OCI-LY3 (cell line): Measurements from ENCODE around the gene MTERF1.

Source experiments
- CTCF ChIP-seq: fragments of 200-600, 300-600 bp; sonication (generic); IDR thresholded peaks from 2 replicates; pipeline ENCODE4 v1.5.1; 2014; ENCODE audit warnings: antibody characterized with exemption, low read length, low read depth
- EZH2phosphoT487 ChIP-seq: fragments of 200-600 bp; shearing (Covaris generic); IDR thresholded peaks from 2 replicates; pipeline ENCODE4 v1.6.1; 2018; ENCODE audit warnings: antibody characterized with exemption, mixed run types, low read depth

- no peak for TF ChIP-seq CTCF
- no peak for TF ChIP-seq EZH2phosphoT487
Observed at GRCh38 chr7:91876391-91877133, 3.9 kb downstream of the MTERF1 start.
